IPS-18a (cell line): Measurements from ENCODE around the gene TRPV2.
A peak's percentile ranks its signal among the peaks of the same experiment; 100 is the strongest.
"Not testable (repeated sequence)": the region's sequence is repeated elsewhere in the genome, so short reads cannot be mapped to it uniquely, and the experiment has no call there.

Experiments used
- H3K27ac ChIP-seq: one replicate; pipeline ENCODE4 v1.5.1; 2013; ENCODE audit warnings: low read length
- H3K27me3 ChIP-seq: one replicate; pipeline ENCODE4 v1.6.1; 2013; ENCODE audit warnings: mild to moderate bottlenecking, low read length; ENCODE audit not compliant: control insufficient read depth, insufficient read depth
- H3K36me3 ChIP-seq: one replicate; pipeline ENCODE4 v1.6.1; 2013; ENCODE audit warnings: low read depth, low read length; ENCODE audit not compliant: control insufficient read depth
- H3K4me1 ChIP-seq: one replicate; pipeline ENCODE4 v1.6.1; 2013; ENCODE audit warnings: low read depth, low read length; ENCODE audit not compliant: control insufficient read depth
- H3K4me3 ChIP-seq: one replicate; pipeline ENCODE4 v1.5.1; 2013; ENCODE audit warnings: low read length
- H3K9ac ChIP-seq: one replicate; pipeline ENCODE4 v1.6.1; 2013; ENCODE audit warnings: mild to moderate bottlenecking, low read length, moderate library complexity
- H3K9me3 ChIP-seq: one replicate; pipeline ENCODE4 v1.6.1; 2013; ENCODE audit warnings: low read depth, low read length; ENCODE audit not compliant: control insufficient read depth

TRPV2 gene

DNA sequence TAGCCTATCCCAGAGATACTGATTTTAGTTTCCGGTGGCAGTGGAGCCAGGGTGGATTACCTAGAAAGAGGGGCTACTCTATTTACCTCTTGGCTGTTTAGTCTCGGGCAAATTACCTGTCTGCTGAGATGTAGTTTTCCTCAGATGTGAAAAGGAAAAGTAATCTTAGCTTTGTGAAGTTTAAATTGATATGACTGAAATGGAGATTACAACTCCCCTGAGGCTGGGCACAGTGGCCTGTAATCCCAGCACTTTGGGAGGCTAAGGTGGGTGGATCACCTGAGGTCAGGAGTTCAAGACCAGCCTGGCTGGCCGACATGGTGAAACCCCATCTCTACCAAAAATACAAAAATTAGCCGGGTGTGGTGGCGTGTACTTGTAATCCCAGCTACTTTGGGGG lies 25.0 kb downstream of the TRPV2 start:
- H3K27ac ChIP-seq, H3K9me3 ChIP-seq, H3K27me3 ChIP-seq: not testable (repeated sequence)
- Histone ChIP-seq H3K4me1 (peaks cover 13% of the 10 kb centered on the region), H3K36me3 (peaks cover 38% of the 10 kb centered on the region), H3K4me3 (peak overlapping the region; percentile 81), H3K9ac (peak overlapping the region; percentile 85)

DNA sequence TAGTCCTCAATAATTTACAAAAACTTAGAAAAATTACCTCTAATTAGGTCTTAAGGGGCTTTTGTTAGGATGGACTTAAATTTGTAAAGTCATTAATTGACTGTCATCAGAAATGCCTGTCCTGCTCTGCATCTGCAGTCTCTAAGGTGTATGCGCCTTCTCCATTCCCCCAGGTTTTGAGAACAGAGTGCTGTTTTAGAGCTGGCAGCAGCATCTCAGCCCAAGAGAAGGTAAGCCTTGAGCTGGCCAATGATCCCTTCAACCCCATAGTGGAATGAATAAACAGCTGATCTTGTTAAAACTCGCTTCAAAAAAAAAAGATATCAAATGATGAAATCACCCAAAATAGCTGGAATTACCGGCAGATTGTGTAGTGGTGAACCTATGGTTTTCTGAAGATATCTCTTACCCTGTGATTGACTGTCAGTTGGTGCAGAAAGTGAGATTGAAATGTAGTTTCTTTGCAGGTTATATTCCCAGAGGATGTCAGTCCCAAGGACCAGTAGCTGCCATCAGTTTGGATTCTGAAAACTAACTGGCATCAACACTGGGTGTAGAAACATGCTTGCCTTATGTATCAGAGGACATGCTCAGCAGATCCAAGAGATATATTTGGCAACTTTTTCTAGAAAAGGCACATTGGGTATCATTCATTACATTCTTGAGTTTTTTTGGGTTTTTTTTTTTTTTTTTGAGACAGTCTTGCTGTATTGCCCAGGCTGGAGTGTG lies 25.7 kb downstream of the TRPV2 start:
- peak overlapping the region; percentile 85 for H3K9ac ChIP-seq
- no peaks in the 10 kb centered on the region for H3K9me3 ChIP-seq
- H3K36me3 ChIP-seq: peaks cover 42% of the 10 kb centered on the region
- peak overlapping the region; percentile 81 for H3K4me3 ChIP-seq
- no peak overlapping the region for H3K27ac ChIP-seq
- H3K27me3 ChIP-seq: no peaks in the 10 kb centered on the region
- H3K4me1 ChIP-seq: peaks cover 13% of the 10 kb centered on the region

DNA sequence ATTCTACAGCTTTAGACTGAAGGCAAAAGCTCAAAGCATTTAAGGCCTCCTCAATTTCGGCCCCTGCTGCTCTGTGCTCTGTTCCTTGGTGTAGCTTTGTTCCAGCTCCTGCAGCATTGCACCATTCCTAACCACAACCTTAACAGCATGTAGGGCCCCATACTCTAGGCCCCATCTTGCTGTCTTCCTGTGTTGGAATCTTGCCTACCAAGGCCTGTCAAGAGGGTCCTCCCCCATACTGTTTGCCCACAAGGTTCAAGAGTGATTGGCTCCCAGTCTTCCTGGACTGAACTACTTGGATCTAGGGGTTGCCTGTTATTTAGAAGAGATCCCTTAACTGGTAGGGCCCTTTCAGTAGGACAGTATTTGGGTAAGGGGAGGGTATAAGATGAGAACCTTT lies 26.8 kb downstream of the TRPV2 start:
- Histone ChIP-seq H3K9me3 (no peaks in the 10 kb centered on the region), H3K4me3 (no peak overlapping the region), H3K27me3 (no peaks in the 10 kb centered on the region), H3K9ac (no peak overlapping the region), H3K27ac (peak overlapping the region; percentile 36), H3K36me3 (peaks cover 42% of the 10 kb centered on the region), H3K4me1 (peaks cover 13% of the 10 kb centered on the region)

DNA sequence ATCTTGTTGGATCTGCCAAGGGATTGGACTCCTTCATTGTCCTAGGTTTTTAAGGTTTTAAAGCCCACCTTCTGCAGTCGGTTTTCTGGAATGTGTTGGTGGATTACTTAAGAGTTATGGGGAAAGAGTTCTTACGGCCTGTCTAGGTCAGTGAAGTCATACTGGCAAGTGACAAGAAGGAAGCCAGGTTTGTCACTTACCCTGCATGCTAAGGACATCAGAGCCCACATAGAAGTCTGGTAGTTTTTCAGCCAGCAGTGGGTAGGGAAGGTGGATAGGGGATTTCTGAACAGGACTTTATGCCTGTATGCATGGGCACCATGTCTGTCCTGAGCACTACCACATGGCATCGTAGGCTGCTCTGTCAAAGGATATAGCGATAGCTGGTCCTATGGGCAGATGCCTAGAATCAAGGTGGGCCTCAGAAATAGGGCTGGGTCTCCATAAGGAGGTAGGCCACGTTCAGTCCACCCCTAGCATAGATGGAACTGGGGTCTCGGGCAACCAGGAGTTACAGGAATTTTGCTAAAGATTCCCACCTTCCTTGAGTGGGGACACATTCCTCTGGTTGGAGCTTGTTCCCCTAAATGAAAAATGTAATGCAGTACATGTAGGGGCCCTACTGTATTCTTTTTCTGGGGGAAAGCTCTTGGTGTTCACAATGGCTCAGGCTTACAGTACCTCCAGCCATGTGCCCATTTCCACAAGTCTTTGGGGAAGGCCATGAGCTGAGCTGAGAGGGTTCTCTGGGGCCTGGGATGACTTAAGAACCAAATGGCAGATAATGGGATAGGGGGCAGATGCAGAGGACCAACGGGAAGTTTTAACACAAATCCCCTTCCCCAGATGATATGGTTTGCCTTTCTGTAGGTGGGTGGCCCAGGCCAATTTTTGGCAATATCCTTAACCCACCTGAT lies 27.5 kb downstream of the TRPV2 start:
- Histone ChIP-seq H3K36me3 (peaks cover 42% of the 10 kb centered on the region), H3K4me1 (peaks cover 13% of the 10 kb centered on the region), H3K9me3 (no peaks in the 10 kb centered on the region), H3K27me3 (no peaks in the 10 kb centered on the region), H3K27ac (peak overlapping the region; percentile 36), H3K9ac (no peak overlapping the region), H3K4me3 (no peak overlapping the region)

DNA sequence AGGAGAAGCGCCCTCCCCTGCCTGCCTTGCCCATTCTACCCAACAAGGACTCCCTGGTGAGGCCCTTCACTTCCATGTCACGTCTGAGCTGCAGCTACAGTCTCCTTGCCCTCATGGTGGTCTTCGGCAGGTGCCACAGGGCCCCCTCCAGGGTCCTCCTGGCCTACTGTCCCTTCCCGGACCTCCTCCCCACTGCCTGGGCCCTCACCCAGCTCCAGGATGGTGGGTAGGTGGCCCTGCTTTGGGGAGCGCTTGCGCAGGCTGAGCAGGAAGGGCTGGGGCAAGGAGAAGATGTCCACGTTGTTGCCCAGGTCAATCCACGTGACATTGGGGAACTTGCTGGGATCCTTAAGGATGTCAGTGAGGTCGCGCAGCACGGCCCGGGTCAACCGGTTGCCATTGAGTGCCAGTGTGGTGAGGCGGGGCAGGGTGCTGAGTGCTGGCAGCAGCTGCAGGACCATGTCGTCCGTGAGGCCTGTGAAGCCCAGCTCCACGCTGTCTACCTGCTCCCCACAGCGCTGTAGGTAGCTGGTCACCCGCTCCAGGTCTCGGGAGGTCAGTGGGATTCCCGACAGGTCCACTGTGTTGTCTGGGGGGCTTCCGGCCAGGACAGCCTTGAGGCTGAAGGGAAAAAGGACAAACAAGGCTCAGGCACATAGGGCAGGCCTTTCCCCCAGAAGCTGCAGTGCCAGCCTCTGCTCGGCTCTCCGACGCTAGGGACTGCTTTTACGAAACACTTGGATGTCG lies 28.3 kb downstream of the TRPV2 start:
- H3K36me3 ChIP-seq: peaks cover 49% of the 10 kb centered on the region
- peaks cover 9% of the 10 kb centered on the region for H3K4me1 ChIP-seq
- no peak overlapping the region for H3K27ac ChIP-seq
- no peaks in the 10 kb centered on the region for H3K9me3 ChIP-seq
- no peak overlapping the region for H3K4me3 ChIP-seq
- no peaks in the 10 kb centered on the region for H3K27me3 ChIP-seq
- H3K9ac ChIP-seq: no peak overlapping the region

DNA sequence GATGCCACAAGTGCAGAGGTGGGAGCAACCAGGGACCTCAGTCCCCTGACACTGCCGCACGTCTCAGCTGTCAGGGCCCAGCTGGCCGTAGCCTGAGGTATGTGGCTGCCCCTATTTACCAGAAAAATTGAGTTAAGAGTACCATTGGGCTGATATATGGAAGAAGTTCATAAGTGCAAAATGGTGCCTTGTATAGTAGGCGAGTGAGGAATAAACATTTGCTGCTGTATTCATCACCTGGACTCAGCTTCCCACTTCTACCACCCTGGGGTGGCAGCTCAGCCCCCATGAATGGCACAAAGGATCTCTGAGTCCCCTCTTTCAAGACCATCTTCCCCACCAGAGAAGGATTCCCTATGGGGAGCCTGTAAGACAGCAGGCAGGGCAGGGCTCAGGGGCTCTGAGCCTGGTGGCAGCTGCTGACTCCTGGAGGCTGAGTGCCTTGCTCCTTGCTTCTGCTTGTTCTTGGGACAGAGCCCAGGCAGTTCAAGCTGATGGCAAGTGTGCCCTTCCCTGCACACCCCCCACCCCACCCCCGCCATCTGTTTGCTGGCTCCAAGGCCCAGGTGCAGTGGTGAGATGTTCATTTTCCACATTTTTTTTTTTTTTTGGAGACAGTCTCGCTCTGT lies 29.0 kb downstream of the TRPV2 start:
- H3K36me3 ChIP-seq: peaks cover 55% of the 10 kb centered on the region
- no peaks in the 10 kb centered on the region for H3K9me3 ChIP-seq
- peaks cover 9% of the 10 kb centered on the region for H3K4me1 ChIP-seq
- H3K27me3 ChIP-seq: no peaks in the 10 kb centered on the region
- H3K27ac ChIP-seq: no peak overlapping the region
- H3K4me3 ChIP-seq: no peak overlapping the region
- no peak overlapping the region for H3K9ac ChIP-seq

DNA sequence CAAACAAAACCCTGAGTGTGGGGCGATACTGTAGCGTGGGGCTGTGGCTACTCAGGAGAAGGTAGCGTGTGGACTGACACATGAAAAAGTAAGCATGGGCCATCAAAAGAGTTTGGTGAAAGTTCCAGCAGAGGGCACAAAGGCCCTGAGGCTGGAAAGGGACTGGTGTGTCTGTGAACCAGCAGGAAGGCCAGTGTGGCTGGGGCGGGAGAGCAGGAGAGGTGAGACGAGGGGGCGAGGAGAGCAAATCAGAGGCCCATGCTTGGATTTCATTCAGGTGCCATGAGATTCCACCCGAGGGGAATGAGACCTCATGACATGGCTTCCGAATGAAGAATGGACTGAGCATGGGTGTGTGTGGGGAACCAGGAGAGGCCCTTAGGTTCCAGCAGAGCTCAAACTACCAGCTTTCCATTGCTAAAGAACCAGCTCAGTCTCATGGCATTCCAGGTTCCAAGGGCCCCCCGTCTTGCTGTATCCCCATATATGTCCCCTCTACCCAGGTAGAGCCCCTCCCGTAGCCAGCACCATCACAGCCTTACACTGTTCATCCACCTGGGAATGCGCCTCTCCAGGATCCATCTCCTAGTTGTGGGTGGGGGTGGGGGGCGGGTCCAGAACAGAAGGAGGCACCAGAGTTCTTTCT lies 31.1 kb downstream of the TRPV2 start:
- Histone ChIP-seq H3K4me1 (peaks cover under 1% of the 10 kb centered on the region), H3K27ac (no peak overlapping the region), H3K36me3 (peaks cover 36% of the 10 kb centered on the region), H3K9ac (no peak overlapping the region), H3K9me3 (no peaks in the 10 kb centered on the region), H3K27me3 (no peaks in the 10 kb centered on the region), H3K4me3 (no peak overlapping the region)

DNA sequence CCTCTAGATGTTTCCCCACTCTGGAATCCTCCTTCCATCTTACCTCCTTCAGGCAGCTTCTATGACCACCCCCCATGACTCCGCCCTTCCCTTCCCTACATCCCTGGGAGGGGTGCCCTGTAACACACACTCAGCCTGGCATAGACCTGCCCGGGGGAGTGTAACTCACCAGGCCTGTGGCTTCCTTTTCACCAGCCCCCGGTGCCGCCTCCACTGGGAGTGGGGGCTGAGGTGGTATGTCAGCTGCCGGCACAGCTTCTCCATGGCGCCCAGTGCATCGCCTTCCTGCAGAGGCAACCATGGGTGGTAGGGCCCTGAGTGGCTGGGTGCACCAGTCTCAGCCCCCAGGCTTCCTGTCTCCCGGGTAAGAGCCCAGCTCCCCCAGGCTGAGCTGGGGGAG lies 32.3 kb downstream of the TRPV2 start:
- Histone ChIP-seq H3K9me3 (no peaks in the 10 kb centered on the region), H3K4me1 (no peaks in the 10 kb centered on the region), H3K27ac (no peak overlapping the region), H3K9ac (no peak overlapping the region), H3K4me3 (no peak overlapping the region), H3K36me3 (peaks cover 24% of the 10 kb centered on the region), H3K27me3 (no peaks in the 10 kb centered on the region)

DNA sequence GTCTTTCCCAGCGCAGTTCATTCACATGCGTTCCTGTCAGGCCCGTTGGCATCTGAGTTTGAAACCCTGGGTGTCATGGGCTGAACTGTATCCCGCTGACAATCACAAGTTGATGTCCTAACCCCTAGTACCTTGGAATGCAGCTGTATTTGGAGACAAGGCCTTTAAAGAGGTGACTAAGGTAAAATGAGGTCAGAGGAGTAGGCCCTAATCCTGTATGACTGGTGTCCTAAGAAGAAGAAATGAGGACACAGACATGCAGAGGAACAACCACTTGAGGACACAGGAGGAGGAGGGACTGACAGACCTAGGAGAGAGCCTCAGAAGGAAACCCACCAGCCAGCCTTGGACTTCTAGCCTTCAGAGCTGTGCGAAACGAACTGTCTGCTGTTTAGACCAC lies 33.1 kb downstream of the TRPV2 start:
- peaks cover 17% of the 10 kb centered on the region for H3K36me3 ChIP-seq
- H3K4me1 ChIP-seq: no peaks in the 10 kb centered on the region
- no peak overlapping the region for H3K27ac ChIP-seq

DNA sequence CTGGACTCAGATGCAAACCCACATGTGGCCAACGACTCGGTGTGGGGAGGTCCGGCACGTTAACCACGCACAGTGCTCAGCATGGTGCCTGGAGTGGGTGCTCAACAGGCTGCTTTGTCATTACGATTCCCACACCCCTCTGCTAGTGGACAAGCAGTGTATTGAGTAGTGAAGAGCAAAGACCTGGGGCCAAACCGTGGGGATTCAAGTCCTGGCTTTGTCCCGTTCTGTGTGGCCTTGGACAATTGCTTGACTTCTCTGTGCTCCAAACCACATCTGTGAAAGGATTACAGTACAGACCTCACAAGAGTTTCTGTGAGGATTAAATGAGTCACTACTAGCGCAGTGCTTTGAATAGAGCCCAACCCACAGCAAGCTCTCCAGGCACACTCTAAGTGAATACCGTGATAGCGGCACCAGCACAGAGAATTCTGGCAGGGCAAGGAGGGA lies 33.8 kb downstream of the TRPV2 start:
- Histone ChIP-seq H3K4me3 (no peak overlapping the region), H3K4me1 (no peaks in the 10 kb centered on the region), H3K9me3 (no peaks in the 10 kb centered on the region), H3K36me3 (peaks cover 17% of the 10 kb centered on the region), H3K27ac (no peak overlapping the region), H3K27me3 (no peaks in the 10 kb centered on the region), H3K9ac (no peak overlapping the region)

More for the DNA sequence above, 33.1 kb downstream of the TRPV2 start:
- Histone ChIP-seq H3K27me3 (no peaks in the 10 kb centered on the region), H3K9ac (no peak overlapping the region), H3K4me3 (no peak overlapping the region), H3K9me3 (no peaks in the 10 kb centered on the region)
